ENCODE data around the gene GLI2. TPM values are rescaled to one million over a fixed set of nuclear protein-coding genes. Genes with fewer than 3 reads are reported as not detected.

The GLI2 gene
- total RNA-seq, 1 donor from 2014 or later: not detected

- TF ChIP-seq CTCF (IDR thresholded peaks at IDR 0.05): no peak
- Mint-ChIP-seq H3K4me1 (no peaks in the 10 kb centered on the region), H3K27me3 (no peaks in the 10 kb centered on the region), H3K27ac (no peak overlapping the region), H3K36me3 (ENCODE audit: low read depth) (no peaks in the 10 kb centered on the region), H3K4me3 (no peak overlapping the region), H3K9me3 (no peaks in the 10 kb centered on the region)
- DNase-seq: no peak
- intact Hi-C loops (cut with micrococcal nuclease): no loop called here
- no peak for ATAC-seq (ENCODE audit: low read depth)
- CTCF ChIA-PET: no interaction called here
- POLR2A ChIA-PET: no interaction called here
These were observed 35.0 kb downstream of the GLI2 start for GRCh38 chr2:120770641-120771040.

- Mint-ChIP-seq H3K9me3 (no peaks in the 10 kb centered on the region), H3K27me3 (no peaks in the 10 kb centered on the region), H3K4me3 (no peak overlapping the region), H3K36me3 (ENCODE audit: low read depth) (no peaks in the 10 kb centered on the region), H3K27ac (no peak overlapping the region), H3K4me1 (no peaks in the 10 kb centered on the region)
- ATAC-seq (ENCODE audit: low read depth): no peak
- DNase-seq: no peak
- POLR2A ChIA-PET: no interaction called here
- intact Hi-C loops (cut with micrococcal nuclease): no loop called here
- CTCF ChIA-PET: no interaction called here
- no peak for TF ChIP-seq CTCF (IDR thresholded peaks at IDR 0.05)
These were observed 35.6 kb downstream of the GLI2 start for GRCh38 chr2:120771111-120771780.

- Mint-ChIP-seq H3K9me3 (no peaks in the 10 kb centered on the region), H3K4me3 (no peak overlapping the region), H3K27ac (no peak overlapping the region), H3K27me3 (no peaks in the 10 kb centered on the region), H3K36me3 (ENCODE audit: low read depth) (no peaks in the 10 kb centered on the region), H3K4me1 (no peaks in the 10 kb centered on the region)
- intact Hi-C loops (cut with micrococcal nuclease): no loop called here
- ChIA-PET CTCF (no interaction called here), POLR2A (no interaction called here)
- ATAC-seq (ENCODE audit: low read depth): no peak
- DNase-seq: no peak
- no peak for TF ChIP-seq CTCF (IDR thresholded peaks at IDR 0.05)
These were observed 36.1 kb downstream of the GLI2 start for GRCh38 chr2:120771781-120772208.

- DNase-seq (no peak), ATAC-seq (ENCODE audit: low read depth) (no peak)
- H3K36me3 Mint-ChIP-seq (ENCODE audit: low read depth): no peaks in the 10 kb centered on the region
- intact Hi-C loops (cut with micrococcal nuclease): no loop called here
- no peaks in the 10 kb centered on the region for H3K27me3 Mint-ChIP-seq
- H3K4me1 Mint-ChIP-seq: no peaks in the 10 kb centered on the region
- H3K4me3 Mint-ChIP-seq: no peak overlapping the region
- H3K27ac Mint-ChIP-seq: no peak overlapping the region
- CTCF ChIA-PET: no interaction called here
- no peaks in the 10 kb centered on the region for H3K9me3 Mint-ChIP-seq
- POLR2A ChIA-PET: no interaction called here
- TF ChIP-seq CTCF (IDR thresholded peaks at IDR 0.05): no peak
These were observed 36.6 kb downstream of the GLI2 start for GRCh38 chr2:120772261-120772660.

- POLR2A ChIA-PET: no interaction called here
- H3K4me1 Mint-ChIP-seq: no peaks in the 10 kb centered on the region
- H3K4me3 Mint-ChIP-seq: no peak overlapping the region
- H3K27ac Mint-ChIP-seq: no peak overlapping the region
- no peaks in the 10 kb centered on the region for H3K9me3 Mint-ChIP-seq
- intact Hi-C loops (cut with micrococcal nuclease): no loop called here
- DNase-seq (no peak), ATAC-seq (ENCODE audit: low read depth) (no peak)
- no peaks in the 10 kb centered on the region for H3K36me3 Mint-ChIP-seq (ENCODE audit: low read depth)
- no peaks in the 10 kb centered on the region for H3K27me3 Mint-ChIP-seq
- TF ChIP-seq CTCF (IDR thresholded peaks at IDR 0.05): no peak
- CTCF ChIA-PET: no interaction called here
These were observed 37.6 kb downstream of the GLI2 start for GRCh38 chr2:120773186-120773800.

Data from activated B cell treated with CpG ODN at 0.5 μM for 24 hours (primary cell).